Osteoblast (primary cell): Measurements from ENCODE around the gene RAB39A. TPM values are rescaled to one million over a fixed set of nuclear protein-coding genes. Genes with fewer than 3 reads are reported as not detected.
"Not testable (repeated sequence)": the region's sequence is repeated elsewhere in the genome, so short reads cannot be mapped to it uniquely, and the experiment has no call there.

ENCODE experiments used
- DNase-seq: peaks from one replicate; pipeline ENCODE4 v3.0.0; 2011; ENCODE audit warnings: low spot score, mixed read lengths; ENCODE audit not compliant: insufficient read length; ENCODE audit errors: missing footprints
- H2AFZ ChIP-seq: 2 replicates; pipeline ENCODE4 v1.6.0; 2011; ENCODE audit warnings: mild to moderate bottlenecking, low read length
- H3K27ac ChIP-seq: 2 replicates; pipeline ENCODE4 v1.5.1; 2011; ENCODE audit warnings: mild to moderate bottlenecking, low read depth, low read length, moderate library complexity
- H3K27me3 ChIP-seq: 2 replicates; pipeline ENCODE4 v1.6.0; 2012; ENCODE audit warnings: mild to moderate bottlenecking, control low read depth, inconsistent platforms, low read length, moderate library complexity; ENCODE audit not compliant: insufficient read depth
- H3K36me3 ChIP-seq: 2 replicates; pipeline ENCODE4 v1.5.1; 2011; ENCODE audit warnings: mild to moderate bottlenecking, low read length, control low read depth, moderate library complexity; ENCODE audit not compliant: insufficient read depth
- H3K4me1 ChIP-seq: 2 replicates; pipeline ENCODE4 v1.5.1; 2011; ENCODE audit warnings: mild to moderate bottlenecking, low read length, control low read depth, moderate library complexity; ENCODE audit not compliant: insufficient read depth
- H3K4me2 ChIP-seq: 2 replicates; pipeline ENCODE4 v1.6.0; 2011; ENCODE audit warnings: mild to moderate bottlenecking, low read length; ENCODE audit not compliant: insufficient read depth
- H3K4me3 ChIP-seq: fragments of 200-600 bp; sonication (generic); 3 replicates; pipeline ENCODE4 v1.5.1; 2012; ENCODE audit warnings: mild to moderate bottlenecking, low read length, inconsistent platforms; ENCODE audit not compliant: insufficient read depth
- H3K79me2 ChIP-seq: 2 replicates; pipeline ENCODE4 v1.6.0; 2012; ENCODE audit warnings: mild to moderate bottlenecking, low read length, control low read depth, inconsistent platforms; ENCODE audit not compliant: insufficient read depth
- H3K9me3 ChIP-seq: 2 replicates; pipeline ENCODE4 v1.5.1; 2011; ENCODE audit warnings: low read depth, low read length, control low read depth
- H4K20me1 ChIP-seq: 2 replicates; pipeline ENCODE4 v1.6.0; 2012; ENCODE audit warnings: mild to moderate bottlenecking, low read length, control low read depth; ENCODE audit not compliant: insufficient read depth
- total RNA-seq: library from RNA; depleted of rRNA; stranded (reverse); fragments of >200 nt; gene quantifications from 2 replicates; pipeline ENCODE4 v1.2.3, GENCODE V29; 2012
- TF ChIP-seq, protein P1 (sequence below): IDR thresholded peaks from 2 replicates; pipeline ENCODE4 v1.5.1; 2011; ENCODE audit warnings: mild to moderate bottlenecking, low read depth, low read length, moderate library complexity; ENCODE audit errors: extremely low read depth

Gene RAB39A
- total RNA-seq, 1 donor, result not detected

DNA sequence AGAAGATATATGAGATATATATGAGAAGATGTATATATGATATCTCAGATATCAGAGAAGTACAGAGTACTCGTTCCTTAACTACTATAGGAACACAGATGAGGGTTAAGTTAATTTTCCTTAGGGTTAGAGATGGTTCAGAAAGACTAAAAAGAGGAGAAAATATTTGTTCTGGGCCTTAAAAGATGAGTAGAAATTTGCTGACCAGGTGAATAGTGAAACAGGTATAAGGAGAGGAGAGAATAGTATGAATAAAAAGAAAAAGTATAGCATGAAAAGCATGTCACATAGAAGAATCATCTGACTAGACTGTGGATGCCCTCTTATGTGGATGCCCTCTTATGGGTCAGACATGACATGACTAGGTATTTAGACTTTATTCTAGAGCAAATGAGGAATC is 6.3 kb upstream of the RAB39A start:
- no peak overlapping the region for H2AFZ ChIP-seq
- H4K20me1 ChIP-seq, result no peaks in the 10 kb centered on the region
- H3K36me3 ChIP-seq, result no peaks in the 10 kb centered on the region
- no peaks in the 10 kb centered on the region for H3K27me3 ChIP-seq
- no peak overlapping the region for H3K4me3 ChIP-seq
- H3K79me2 ChIP-seq, result no peaks in the 10 kb centered on the region
- no peak overlapping the region for H3K4me2 ChIP-seq
- TF ChIP-seq, protein P1, sequence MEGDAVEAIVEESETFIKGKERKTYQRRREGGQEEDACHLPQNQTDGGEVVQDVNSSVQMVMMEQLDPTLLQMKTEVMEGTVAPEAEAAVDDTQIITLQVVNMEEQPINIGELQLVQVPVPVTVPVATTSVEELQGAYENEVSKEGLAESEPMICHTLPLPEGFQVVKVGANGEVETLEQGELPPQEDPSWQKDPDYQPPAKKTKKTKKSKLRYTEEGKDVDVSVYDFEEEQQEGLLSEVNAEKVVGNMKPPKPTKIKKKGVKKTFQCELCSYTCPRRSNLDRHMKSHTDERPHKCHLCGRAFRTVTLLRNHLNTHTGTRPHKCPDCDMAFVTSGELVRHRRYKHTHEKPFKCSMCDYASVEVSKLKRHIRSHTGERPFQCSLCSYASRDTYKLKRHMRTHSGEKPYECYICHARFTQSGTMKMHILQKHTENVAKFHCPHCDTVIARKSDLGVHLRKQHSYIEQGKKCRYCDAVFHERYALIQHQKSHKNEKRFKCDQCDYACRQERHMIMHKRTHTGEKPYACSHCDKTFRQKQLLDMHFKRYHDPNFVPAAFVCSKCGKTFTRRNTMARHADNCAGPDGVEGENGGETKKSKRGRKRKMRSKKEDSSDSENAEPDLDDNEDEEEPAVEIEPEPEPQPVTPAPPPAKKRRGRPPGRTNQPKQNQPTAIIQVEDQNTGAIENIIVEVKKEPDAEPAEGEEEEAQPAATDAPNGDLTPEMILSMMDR, result no peak
- H3K4me1 ChIP-seq, result no peaks in the 10 kb centered on the region
- H3K27ac ChIP-seq, result no peak overlapping the region
- no peak for DNase-seq
- H3K9me3 ChIP-seq, result no peaks in the 10 kb centered on the region

DNA sequence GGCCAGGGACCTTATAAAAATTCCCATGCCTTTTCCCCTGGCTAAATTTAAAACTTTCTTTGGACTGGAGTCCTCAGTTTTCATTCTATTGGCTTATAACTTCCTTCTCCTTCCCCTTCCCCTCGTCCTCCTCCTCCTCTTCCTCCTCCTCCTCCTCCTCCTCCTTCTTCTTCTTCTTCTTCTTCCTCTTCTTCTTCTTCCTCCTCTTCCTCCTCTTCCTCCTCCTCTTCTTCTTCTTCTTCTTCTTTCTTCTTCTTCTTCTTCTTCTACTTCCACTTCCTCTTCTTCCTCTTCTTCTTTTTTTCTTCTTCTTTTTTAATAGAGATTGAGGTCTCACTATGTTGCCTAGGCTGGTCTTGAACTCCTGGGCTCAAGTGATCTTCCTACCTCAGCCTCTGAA is 4.7 kb upstream of the RAB39A start:
- H4K20me1 ChIP-seq, H3K9me3 ChIP-seq, DNase-seq, H3K4me1 ChIP-seq, H3K4me3 ChIP-seq, H3K4me2 ChIP-seq, H2AFZ ChIP-seq, H3K27me3 ChIP-seq, H3K79me2 ChIP-seq, H3K27ac ChIP-seq, H3K36me3 ChIP-seq: not testable (repeated sequence)

DNA sequence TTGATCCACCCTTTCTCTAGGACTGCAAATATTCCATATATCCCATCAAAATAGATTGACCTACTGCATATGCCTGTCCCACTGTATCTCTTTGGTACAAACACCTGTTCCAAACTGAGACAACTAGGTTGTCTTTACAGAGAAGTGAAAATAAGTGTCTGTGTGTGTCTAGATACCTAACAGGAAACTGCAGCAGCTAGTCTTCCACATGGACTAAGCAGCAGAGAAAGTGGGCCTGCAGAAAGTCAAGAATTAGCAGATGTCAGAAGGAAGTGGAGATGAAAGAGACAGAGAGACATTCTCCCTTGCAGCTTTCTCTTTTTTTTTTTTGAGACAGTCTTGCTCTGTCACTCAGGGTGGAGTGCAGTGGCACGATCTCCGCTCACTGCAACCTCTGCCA is 3.9 kb upstream of the RAB39A start:
- no peak overlapping the region for H2AFZ ChIP-seq
- peaks cover 9% of the 10 kb centered on the region for H3K27me3 ChIP-seq
- H3K27ac ChIP-seq, result no peak overlapping the region
- TF ChIP-seq, protein P1, result no peak
- H3K9me3 ChIP-seq, result no peaks in the 10 kb centered on the region
- H3K4me3 ChIP-seq, result no peak overlapping the region
- H3K79me2 ChIP-seq, result no peaks in the 10 kb centered on the region
- H3K4me1 ChIP-seq, result no peaks in the 10 kb centered on the region
- no peaks in the 10 kb centered on the region for H4K20me1 ChIP-seq
- DNase-seq, result no peak
- no peak overlapping the region for H3K4me2 ChIP-seq
- no peaks in the 10 kb centered on the region for H3K36me3 ChIP-seq

DNA sequence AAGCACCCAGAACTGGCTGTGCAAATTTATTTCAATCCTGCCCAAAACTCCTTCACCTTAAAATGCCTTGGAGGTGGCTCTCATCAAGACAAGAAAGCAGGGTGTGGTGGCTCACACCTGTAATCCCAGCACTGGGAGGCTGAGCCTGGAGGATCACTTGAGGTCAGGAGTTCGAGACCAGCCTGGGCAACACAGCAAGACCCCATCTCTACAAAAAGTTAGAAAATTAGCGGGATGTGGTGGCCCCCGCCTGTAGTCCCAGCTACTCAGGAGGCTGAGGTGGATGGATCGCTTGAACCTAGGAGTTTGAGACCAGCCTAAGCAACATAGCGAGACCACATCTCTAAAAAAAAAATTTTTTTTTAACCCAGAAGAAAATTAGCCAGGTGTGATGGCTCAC is 689 bp upstream of the RAB39A start:
- H2AFZ ChIP-seq, result no peak overlapping the region
- no peaks in the 10 kb centered on the region for H3K36me3 ChIP-seq
- TF ChIP-seq, protein P1, result no peak

More for the DNA sequence above, 689 bp upstream of the RAB39A start:
- Histone ChIP-seq H4K20me1 (no peaks in the 10 kb centered on the region), H3K79me2 (no peaks in the 10 kb centered on the region), H3K4me1 (no peaks in the 10 kb centered on the region), H3K4me3 (no peak overlapping the region), H3K4me2 (peak overlapping the region; percentile 52), H3K27ac (no peak overlapping the region), H3K9me3 (no peaks in the 10 kb centered on the region), H3K27me3 (peaks cover 17% of the 10 kb centered on the region)
- DNase-seq, result no peak
